ENCODE data around the gene IFITM2.
"Not testable (repeated sequence)": the region's sequence is repeated elsewhere in the genome, so short reads cannot be mapped to it uniquely, and the experiment has no call there.

IFITM2 gene

DNA sequence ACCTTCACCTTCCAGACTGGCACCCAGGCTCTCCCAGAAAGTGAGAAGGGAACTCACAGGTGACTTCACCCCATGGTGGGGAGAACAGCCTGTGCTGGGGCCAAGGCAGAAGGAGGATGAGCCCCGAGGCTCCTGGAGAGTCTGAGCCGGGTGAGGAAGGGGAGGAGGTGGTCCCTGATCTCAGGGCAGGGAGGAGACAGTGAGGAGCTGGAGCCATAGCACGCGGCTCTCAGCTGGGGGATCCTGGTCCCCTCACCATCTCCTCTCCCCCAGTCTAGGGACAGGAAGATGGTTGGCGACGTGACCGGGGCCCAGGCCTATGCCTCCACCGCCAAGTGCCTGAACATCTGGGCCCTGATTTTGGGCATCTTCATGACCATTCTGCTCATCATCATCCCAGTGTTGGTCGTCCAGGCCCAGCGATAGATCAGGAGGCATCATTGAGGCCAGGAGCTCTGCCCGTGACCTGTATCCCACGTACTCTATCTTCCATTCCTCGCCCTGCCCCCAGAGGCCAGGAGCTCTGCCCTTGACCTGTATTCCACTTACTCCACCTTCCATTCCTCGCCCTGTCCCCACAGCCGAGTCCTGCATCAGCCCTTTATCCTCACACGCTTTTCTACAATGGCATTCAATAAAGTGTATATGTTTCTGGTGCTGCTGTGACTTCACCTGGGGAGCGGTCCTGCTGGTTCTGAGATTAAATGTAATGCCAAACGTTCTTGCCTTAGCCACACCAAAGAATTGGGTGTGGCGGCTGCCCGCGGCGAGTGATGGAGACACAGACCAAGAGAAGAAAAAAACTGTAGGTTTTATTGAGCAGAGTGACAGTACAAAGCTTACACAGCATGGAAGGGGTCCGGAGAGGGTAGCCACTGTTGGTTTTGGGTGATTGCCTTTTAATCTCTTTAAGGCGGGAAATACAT lies 1.4 kb downstream of the IFITM2 start:
- DNase-seq (ENCODE audit: low read depth in 2 of 2), result not testable (repeated sequence)

- not testable (repeated sequence) for DNase-seq (ENCODE audit: low read depth in 2 of 2)
Measured at GRCh38 chr11:309979-310572, 2.5 kb downstream of the IFITM2 start.

DNA sequence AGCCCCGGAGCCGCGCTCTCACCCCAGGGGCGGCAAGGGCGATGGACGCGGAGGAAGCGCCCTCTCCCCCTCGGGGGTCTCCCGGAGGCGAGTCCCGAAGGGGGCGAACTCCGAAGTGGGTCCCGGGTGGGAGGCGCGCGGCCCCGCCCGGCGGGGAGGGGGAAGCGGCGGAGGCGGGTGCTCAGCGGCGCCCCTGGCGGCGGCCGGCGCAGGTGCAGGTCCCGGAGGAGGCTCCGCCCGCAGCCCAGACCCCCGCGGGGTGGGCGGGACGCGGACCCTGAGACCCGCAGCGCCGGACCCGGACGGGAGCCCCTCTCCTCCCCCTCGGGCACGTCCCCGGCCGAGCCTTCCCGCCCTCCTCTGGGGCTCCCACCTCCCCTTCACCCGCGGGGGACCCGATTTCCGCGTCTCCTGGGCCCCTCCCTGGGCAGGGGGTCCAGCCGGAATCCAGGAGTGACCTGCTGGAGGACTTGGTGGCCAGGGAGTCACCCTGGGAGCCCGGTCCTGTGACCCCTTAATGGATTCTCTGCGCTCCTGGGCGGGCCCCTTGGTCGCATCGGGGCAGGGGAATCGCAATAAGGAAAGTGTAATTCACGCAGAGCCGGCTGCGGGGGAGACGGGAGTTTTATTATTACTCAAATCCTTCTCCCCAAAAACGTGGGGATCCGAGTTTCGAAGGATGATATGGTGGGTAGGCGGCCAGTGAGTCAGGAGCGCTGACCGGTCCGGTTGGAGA lies 3.6 kb downstream of the IFITM2 start:
- not testable (repeated sequence) for DNase-seq (ENCODE audit: low read depth in 2 of 2)

DNA sequence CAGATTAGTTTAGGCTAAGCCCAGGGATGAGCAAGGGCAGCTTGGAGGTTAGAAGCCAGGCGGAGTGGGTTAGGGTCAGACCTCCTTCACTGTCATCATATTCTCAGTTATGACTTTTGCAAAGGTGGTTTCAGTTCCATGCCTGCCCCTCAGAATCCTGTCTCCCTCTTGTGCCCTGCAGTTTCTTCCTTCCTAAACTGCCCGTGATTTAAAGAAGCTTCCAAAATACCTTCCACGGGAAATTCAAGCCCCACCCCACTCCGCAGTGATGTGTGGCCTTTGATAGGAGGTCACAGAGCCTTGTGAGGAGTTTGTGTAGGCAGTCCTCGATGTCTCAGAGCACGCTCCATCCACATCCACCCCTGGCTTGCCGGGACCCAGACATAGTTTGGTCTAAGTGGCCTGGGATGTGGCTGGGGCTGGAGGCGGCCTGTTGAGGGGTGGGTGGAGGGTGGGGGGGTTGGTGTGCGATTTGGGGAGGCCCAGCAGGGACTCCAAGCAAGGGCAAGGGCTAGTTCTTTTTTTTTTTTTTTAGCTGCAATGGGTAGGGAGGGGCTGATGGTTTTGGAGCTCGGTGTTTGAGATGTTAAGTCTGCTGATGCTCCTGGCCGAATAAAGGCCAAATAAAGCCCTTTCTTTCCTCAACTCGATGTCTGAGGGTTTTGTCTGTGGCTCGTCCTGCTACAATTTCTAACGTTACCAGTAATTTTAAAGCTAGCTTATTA lies 4.6 kb downstream of the IFITM2 start:
- no peak for DNase-seq (ENCODE audit: low read depth in 2 of 2)

GRCh38 chr11:313304-313786 lies 5.7 kb downstream of the IFITM2 start:
- no peak for DNase-seq (ENCODE audit: low read depth in 2 of 2)

DNA sequence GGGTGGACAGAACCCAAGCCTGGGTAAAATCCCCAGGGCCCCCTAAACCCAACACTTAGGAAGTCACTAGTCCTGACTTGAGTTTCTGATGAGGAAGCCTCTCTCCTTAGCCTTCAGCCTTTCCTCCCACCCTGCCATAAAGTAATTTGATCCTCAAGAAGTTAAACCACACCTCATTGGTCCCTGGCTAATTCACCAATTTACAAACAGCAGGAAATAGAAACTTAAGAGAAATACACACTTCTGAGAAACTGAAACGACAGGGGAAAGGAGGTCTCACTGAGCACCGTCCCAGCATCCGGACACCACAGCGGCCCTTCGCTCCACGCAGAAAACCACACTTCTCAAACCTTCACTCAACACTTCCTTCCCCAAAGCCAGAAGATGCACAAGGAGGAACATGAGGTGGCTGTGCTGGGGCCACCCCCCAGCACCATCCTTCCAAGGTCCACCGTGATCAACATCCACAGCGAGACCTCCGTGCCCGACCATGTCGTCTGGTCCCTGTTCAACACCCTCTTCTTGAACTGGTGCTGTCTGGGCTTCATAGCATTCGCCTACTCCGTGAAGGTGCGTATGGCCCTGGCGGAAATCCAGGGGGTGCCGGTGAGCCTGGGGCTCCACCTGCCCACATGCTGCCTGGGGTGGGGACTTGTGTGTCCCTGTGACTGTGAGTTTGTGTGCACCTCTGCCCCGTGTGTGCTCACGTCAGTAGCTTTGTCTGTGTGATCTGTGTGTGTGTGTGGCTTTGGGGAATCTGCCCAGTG lies 6.4 kb downstream of the IFITM2 start, which contains the start of gene IFITM1:
TSS of gene IFITM1 (plus strand) at position 254 of the 767 bp plus-strand sequence. CDS start at position 385, 131 bp downstream.
- no peak for DNase-seq (ENCODE audit: low read depth in 2 of 2)

DNA sequence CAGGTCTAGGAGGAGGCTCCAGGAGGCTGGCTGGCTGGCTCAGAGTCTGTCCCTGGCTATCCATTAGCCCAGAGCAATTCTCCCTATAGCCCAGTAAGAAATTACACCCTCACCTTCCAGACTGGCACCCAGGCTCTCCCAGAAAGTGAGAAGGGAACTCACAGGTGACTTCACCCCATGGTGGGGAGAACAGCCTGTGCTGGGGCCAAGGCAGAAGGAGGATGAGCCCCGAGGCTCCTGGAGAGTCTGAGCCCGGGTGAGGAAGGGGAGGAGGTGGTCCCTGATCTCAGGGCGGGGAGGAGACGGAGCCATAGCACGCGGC lies 6.9 kb downstream of the IFITM2 start:
- DNase-seq (ENCODE audit: low read depth in 2 of 2), result not testable (repeated sequence)

- no peak for DNase-seq (ENCODE audit: low read depth in 2 of 2)
Measured at GRCh38 chr11:315051-315481, 7.5 kb downstream of the IFITM2 start.

- DNase-seq (ENCODE audit: low read depth in 2 of 2), result no peak
Measured at GRCh38 chr11:315516-315994, 7.9 kb downstream of the IFITM2 start.

GRCh38 chr11:316031-316701 lies 8.6 kb downstream of the IFITM2 start:
- DNase-seq (ENCODE audit: low read depth in 2 of 2), result no peak

- no peak for DNase-seq (ENCODE audit: low read depth in 2 of 2)
Measured at GRCh38 chr11:316891-317301, 9.3 kb downstream of the IFITM2 start.

DNA sequence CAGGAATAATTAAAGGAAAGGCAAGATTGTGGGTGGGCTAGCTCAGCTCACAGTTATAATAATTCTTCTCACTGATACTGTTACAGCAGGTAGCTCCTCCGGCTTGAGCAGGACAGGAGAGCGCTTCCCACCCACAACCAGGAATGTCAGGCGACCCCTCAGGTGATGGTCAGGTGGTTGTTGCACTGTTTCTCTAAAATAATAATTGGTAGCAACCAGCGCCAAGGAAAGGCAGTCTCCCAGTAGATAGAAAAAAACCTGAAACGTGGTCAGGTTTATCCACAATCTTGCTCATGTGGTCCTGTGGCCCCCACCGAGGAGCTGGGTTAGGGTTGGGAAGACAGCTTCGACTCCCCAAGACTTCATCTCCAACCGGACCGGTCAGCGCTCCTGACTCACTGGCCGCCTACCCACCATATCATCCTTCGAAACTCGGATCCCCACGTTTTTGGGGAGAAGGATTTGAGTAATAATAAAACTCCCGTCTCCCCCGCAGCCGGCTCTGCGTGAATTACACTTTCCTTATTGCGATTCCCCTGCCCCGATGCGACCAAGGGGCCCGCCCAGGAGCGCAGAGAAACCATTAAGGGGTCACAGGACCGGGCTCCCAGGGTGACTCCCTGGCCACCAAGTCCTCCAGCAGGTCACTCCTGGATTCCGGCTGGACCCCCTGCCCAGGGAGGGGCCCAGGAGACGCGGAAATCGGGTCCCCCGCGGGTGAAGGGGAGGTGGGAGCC lies 10.2 kb downstream of the IFITM2 start:
- not testable (repeated sequence) for DNase-seq (ENCODE audit: low read depth in 2 of 2)

DNA sequence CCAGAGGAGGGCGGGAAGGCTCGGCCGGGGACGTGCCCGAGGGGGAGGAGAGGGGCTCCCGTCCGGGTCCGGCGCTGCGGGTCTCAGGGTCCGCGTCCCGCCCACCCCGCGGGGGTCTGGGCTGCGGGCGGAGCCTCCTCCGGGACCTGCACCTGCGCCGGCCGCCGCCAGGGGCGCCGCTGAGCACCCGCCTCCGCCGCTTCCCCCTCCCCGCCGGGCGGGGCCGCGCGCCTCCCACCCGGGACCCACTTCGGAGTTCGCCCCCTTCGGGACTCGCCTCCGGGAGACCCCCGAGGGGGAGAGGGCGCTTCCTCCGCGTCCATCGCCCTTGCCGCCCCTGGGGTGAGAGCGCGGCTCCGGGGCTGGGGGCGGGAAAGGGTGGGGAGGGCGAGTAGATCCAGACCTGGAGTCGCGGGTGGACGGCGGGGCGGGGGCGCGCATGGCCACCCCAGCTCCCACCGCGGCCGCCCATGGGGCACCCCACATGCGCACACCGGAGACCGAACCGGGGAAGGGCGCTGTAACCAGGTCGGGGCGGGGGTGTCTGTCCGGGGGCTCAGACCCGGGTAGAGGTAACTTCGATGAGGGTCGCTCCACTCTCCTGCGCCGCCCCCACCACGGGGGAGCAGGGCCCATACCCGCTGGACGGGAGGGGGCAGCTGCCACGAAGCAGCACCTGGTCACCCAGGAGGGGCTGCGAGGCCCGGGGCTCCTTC lies 10.9 kb downstream of the IFITM2 start:
- DNase-seq (ENCODE audit: low read depth in 2 of 2), result not testable (repeated sequence)

DNA sequence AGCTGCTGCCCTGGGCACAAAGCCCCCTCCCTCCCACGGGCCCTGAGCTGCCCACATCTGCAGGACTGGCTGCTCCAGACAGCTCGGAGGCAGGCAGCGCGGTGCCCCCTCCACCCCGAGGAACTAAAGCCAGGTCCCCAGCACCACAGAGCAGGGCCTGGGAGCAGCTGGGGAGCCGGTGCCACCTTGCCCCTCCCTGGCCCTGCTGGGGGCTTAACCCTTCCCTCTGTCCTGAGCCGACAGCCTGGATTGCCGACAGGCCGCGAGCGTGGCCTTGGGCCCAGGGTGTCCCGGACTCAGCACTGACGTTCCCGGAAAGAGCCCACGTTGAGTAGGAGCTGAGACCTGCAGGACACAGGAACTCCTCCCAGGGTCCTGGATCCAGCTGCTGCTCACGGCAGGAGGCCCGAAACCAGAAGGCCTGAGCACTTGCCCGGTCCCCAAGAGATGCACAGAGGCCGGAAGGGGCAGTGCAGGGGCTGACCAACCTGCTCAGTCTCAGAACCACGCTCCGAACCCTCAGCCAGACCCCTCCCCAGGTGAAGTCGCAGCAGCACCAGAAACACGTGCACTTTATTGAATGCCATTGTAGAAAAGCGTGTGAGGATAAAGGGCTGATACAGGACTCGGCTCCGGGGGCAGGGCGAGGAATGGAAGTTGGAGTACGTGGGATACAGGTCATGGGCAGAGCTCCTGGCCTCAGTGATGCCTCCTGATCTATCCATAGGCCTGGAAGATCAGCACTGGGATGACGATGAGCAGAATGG lies 11.7 kb downstream of the IFITM2 start:
- not testable (repeated sequence) for DNase-seq (ENCODE audit: low read depth in 2 of 2)

GRCh38 chr11:319888-320273 lies 12.3 kb downstream of the IFITM2 start:
- DNase-seq (ENCODE audit: low read depth in 2 of 2), result not testable (repeated sequence)

DNA sequence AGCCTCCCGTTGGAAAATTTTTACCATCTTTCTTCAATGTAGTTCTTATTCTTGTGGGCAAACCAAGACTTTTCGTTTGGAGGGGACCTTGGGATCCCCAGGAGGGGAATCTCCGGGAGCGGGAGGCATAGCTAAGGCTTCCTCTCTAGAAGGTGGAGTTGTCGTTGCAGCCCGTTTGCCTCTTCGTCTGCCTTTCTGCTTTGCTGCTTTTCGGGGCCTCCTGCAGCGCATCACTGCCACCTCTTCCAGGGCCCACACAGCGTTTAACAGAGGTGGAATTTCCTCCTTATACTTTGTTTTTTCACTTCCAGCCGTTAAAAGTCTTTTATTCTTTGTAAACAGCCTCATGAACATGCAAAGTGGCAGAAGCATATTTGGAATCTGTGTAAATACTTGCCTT lies 16.5 kb downstream of the IFITM2 start:
- DNase-seq (ENCODE audit: low read depth in 2 of 2), result no peak

DNA sequence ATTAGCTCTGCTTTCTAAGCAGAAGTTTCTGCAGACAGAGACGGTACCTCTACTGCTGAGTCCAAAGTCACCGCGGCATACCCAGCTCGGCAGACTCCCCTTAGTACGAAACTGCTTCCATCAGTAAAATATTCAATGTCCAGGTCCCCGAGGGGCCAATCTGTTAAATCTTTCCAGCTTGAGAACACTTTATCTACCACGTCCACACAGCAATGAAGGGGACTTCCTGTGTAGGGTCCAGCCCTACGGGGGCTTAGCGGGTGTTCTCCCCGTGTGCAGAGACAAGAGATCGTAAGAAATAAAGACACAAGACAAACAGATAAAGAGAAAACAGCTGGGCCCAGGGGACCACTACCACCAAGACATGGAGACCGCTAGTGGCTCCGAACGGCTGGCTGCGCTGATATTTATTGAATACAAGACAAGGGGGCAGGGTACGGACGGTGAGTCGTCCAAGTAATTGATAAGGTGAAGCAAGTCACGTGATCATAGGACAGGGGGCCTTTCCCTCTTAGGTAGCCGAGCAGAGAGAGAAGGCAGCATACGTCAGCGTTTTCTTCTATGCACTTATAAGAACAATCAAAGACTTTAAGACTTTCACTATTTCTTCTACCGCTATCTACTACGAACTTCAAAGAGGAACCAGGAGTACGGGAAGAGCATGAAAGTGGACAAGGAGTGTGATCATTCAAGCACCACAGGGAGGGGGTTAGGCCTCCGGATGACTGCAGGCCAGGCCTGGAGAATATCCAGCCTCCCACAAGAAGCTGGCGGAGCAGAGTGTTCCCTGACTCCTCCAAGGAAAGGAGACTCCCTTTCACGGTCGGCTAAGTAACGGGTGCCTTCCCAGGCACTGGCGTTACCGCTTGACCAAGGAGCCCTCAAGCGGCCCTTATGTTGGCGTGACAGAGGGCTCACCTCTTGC lies 17.2 kb downstream of the IFITM2 start:
- DNase-seq (ENCODE audit: low read depth in 2 of 2), result not testable (repeated sequence)

Measured in stimulated activated CD8-positive, alpha-beta memory T cell treated with anti-CD3 and anti-CD28 coated beads, Interleukin-15, amount 100 ng/mL, for 48 hours (primary cell).